GM12875 (cell line): Measurements from ENCODE around the gene TASL.
"Not testable (repeated sequence)": the region's sequence is repeated elsewhere in the genome, so short reads cannot be mapped to it uniquely, and the experiment has no call there.

ENCODE experiments used
- H3K4me3 ChIP-seq: one replicate; pipeline ENCODE4 v1.5.1; 2011; ENCODE audit warnings: low read depth, low read length, control low read depth
- CTCF ChIP-seq: IDR thresholded peaks from 2 replicates; pipeline ENCODE4 v1.5.1; 2011; ENCODE audit warnings: low read depth, mild to moderate bottlenecking, control low read depth, inconsistent platforms, low read length, moderate library complexity, borderline replicate concordance; ENCODE audit not compliant: insufficient read depth

TASL gene

GRCh38 chrX:30576881-30577280 is 685 bp downstream of the TASL start:
- peak overlapping the region; percentile 47 for H3K4me3 ChIP-seq
- no peak for TF ChIP-seq CTCF

GRCh38 chrX:30573125-30573524 is 4.4 kb downstream of the TASL start:
- H3K4me3 ChIP-seq, result peak overlapping the region; percentile 39
- TF ChIP-seq CTCF, result no peak

GRCh38 chrX:30572678-30573077 is 4.9 kb downstream of the TASL start:
- H3K4me3 ChIP-seq, result peak overlapping the region; percentile 39
- no peak for TF ChIP-seq CTCF

- no peak overlapping the region for H3K4me3 ChIP-seq
- no peak for TF ChIP-seq CTCF
These were observed 5.6 kb downstream of the TASL start for GRCh38 chrX:30572004-30572403.

GRCh38 chrX:30570505-30570904 is 7.1 kb downstream of the TASL start:
- no peak overlapping the region for H3K4me3 ChIP-seq
- peak; percentile 18; the same call in 1 of the 2 replicates for TF ChIP-seq CTCF

GRCh38 chrX:30568136-30568535 is 9.4 kb downstream of the TASL start:
- H3K4me3 ChIP-seq, result no peak overlapping the region
- no peak for TF ChIP-seq CTCF

- not testable (repeated sequence) for H3K4me3 ChIP-seq
These were observed 14.5 kb downstream of the TASL start for GRCh38 chrX:30563070-30563469.

- no peak overlapping the region for H3K4me3 ChIP-seq
- no peak for TF ChIP-seq CTCF
These were observed 16.4 kb downstream of the TASL start for GRCh38 chrX:30561191-30561590.
